Psoas muscle (tissue), 8 donors: Measurements from ENCODE around the gene VPS25. TPM values are rescaled to one million over a fixed set of nuclear protein-coding genes. Genes with fewer than 3 reads are reported as not detected.
A peak's percentile ranks its signal among the peaks of the same experiment; 100 is the strongest.

Experiments
- ATAC-seq, 4 donors: fragments of 200-7000 bp; cut with Tn5 transposase; one replicate each; pipeline ENCODE4 v1.9.1; 2020; ENCODE audit warnings: moderate library complexity in 3 of 4, mild to moderate bottlenecking in 2 of 4
- DNase-seq, 2 donors: peaks; one replicate each; pipeline ENCODE4 v3.0.0-alpha.2; 2020
- H3K27ac ChIP-seq: fragments of 200-600 bp; one replicate; pipeline ENCODE4 v1.8.0; 2022
- H3K27me3 ChIP-seq, 3 donors: fragments of 200-600 bp in 1 of 3; one replicate each; pipeline versions ENCODE4 v1.6.1 to v1.8.0; 2013 to 2022; ENCODE audit warnings: low read length in 2 of 3, mild to moderate bottlenecking in 2 of 3, moderate library complexity in 1 of 3; ENCODE audit not compliant: insufficient read depth in 3 of 3
- H3K36me3 ChIP-seq, 2 donors: fragments of 200-600 bp in 1 of 2; one replicate each; pipeline versions ENCODE4 v1.6.1 to v1.8.0; 2013 to 2022; ENCODE audit warnings: low read depth in 1 of 2, mild to moderate bottlenecking in 1 of 2, moderate library complexity in 1 of 2; ENCODE audit not compliant: insufficient read depth in 1 of 2
- H3K4me1 ChIP-seq: fragments of 200-600 bp; one replicate; pipeline ENCODE4 v1.8.0; 2022
- H3K4me3 ChIP-seq: fragments of 200-600 bp; one replicate; pipeline ENCODE4 v1.8.0; 2022; ENCODE audit warnings: mild to moderate bottlenecking
- H3K9me3 ChIP-seq: fragments of 200-600 bp; one replicate; pipeline ENCODE4 v1.8.0; 2022
- WGBS, 3 donors: extraction: QIAGEN DNeasy Blood & Tissue Kit; methylation state at CpG; one replicate each; pipeline versions ENCODE4 v1.1.6 to v1.1.7; 2013; 5-methylcytosine and 5-hydroxymethylcytosine counted together
- intact Hi-C, 2 donors: fragments of 100-400 bp; cut with DNase I; formaldehyde crosslinking; loops; one replicate each; pipeline versions ENCODE4 v1.11.0 to v1.14.2; 2022
- polyA plus RNA-seq, 3 donors: library from polyadenylated mRNA; stranded (reverse); fragments of 200-250 nt; gene quantifications; one replicate each; pipeline ENCODE4 v1.2.3, GENCODE V29; 2013
- total RNA-seq, 4 donors: library from RNA; stranded (reverse); fragmentation: NEBNext Ultra II Directional in 2 of 4; extraction: Animal tissue kit (Norgen Biotek cat#: 25700) in 2 of 4; gene quantifications; one replicate each; pipeline versions ENCODE4 v1.2.1 to v1.2.4, GENCODE V29; 2021 to 2023
- TF ChIP-seq, protein P1 (sequence below): fragments of 200-600 bp; IDR thresholded peaks from one replicate; pipeline ENCODE4 v1.8.0; 2022; ENCODE audit warnings: antibody characterized with exemption
- donor health status: healthy with polysubstance abuse.
- donor health status: DM: no; HTN: no; CAD: no; lungs with moderate emphysema.
- donor health status: Bipolar disorder and iron deficiency.
- donor health status: healthy.
- donor health status: DM: yes; HTN: yes; CAD: no.
- donor health status: DM: no; HTN: no; CAD: no.
- donor health status: DM: no; HTN: no; CAD: no.
- donor health status: DM: yes; HTN: yes; CAD: no.

Gene VPS25
- total and polyA plus RNA-seq, 7 donors, result 38.6 to 73.3 (median 45.2) TPM

GRCh38 chr17:42804918-42805367, 31.7 kb downstream of the VPS25 start:
- 92 to 100% (median 96%) methylated on average over 1 of the region's 1 CpG for WGBS, 3 donors
- H3K36me3 ChIP-seq, result peaks cover 0 to 10% of the 10 kb centered on the region in 2 donors
- no peaks in the 10 kb centered on the region for H3K27me3 ChIP-seq
- H3K9me3 ChIP-seq, result no peaks in the 10 kb centered on the region
- TF ChIP-seq, protein P1, sequence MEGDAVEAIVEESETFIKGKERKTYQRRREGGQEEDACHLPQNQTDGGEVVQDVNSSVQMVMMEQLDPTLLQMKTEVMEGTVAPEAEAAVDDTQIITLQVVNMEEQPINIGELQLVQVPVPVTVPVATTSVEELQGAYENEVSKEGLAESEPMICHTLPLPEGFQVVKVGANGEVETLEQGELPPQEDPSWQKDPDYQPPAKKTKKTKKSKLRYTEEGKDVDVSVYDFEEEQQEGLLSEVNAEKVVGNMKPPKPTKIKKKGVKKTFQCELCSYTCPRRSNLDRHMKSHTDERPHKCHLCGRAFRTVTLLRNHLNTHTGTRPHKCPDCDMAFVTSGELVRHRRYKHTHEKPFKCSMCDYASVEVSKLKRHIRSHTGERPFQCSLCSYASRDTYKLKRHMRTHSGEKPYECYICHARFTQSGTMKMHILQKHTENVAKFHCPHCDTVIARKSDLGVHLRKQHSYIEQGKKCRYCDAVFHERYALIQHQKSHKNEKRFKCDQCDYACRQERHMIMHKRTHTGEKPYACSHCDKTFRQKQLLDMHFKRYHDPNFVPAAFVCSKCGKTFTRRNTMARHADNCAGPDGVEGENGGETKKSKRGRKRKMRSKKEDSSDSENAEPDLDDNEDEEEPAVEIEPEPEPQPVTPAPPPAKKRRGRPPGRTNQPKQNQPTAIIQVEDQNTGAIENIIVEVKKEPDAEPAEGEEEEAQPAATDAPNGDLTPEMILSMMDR, result no peak
- DNase-seq (no peak), ATAC-seq (no peak)
- no peak overlapping the region for H3K27ac ChIP-seq
- intact Hi-C loops, result no loop called here
- H3K4me3 ChIP-seq, result no peak overlapping the region
- H3K4me1 ChIP-seq, result no peaks in the 10 kb centered on the region

DNA sequence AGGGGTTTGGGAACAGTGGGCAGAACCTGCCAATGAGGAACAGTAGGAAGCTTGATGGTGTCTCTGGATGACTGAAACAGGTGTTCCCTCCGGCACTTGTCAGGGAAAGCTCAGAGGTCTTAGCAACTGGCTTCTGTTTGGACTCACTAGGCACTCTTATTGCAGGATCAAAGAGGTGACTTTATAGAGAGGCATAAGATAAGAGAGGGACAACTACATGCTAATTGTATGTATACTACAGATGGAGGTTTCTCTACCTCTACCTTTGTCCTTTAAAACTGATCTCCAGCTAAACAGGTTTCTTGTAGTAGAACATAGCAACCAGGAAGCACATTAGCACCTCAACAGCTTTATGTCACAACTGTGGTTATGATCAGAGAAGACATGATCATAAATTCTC, 33.0 kb downstream of the VPS25 start:
- Histone ChIP-seq H3K4me3 (no peak overlapping the region), H3K4me1 (no peaks in the 10 kb centered on the region), H3K27ac (no peak overlapping the region), H3K36me3 (peaks cover 0 to 23% of the 10 kb centered on the region in 2 donors), H3K9me3 (no peaks in the 10 kb centered on the region), H3K27me3 (no peaks in the 10 kb centered on the region)
- DNase-seq, result no peak
- intact Hi-C loops, result no loop called here
- TF ChIP-seq, protein P1, result no peak
- 78 to 89% (median 79%) methylated on average over 1 of the region's 1 CpG for WGBS, 3 donors
- no peak for ATAC-seq

GRCh38 chr17:42809250-42809649, 36.0 kb downstream of the VPS25 start:
- H3K4me3 ChIP-seq, result no peak overlapping the region
- TF ChIP-seq, protein P1, result no peak
- H3K9me3 ChIP-seq, result no peaks in the 10 kb centered on the region
- no peaks in the 10 kb centered on the region for H3K4me1 ChIP-seq
- intact Hi-C loops, result no loop called here
- peaks cover 0 to 53% of the 10 kb centered on the region in 2 donors for H3K36me3 ChIP-seq
- ATAC-seq, result peak; percentile 73 to 91 (median 86)
- no peak overlapping the region for H3K27ac ChIP-seq
- DNase-seq, result peak; percentile 43 to 72
- no peaks in the 10 kb centered on the region for H3K27me3 ChIP-seq
- WGBS, 3 donors, result 8 to 27% (median 21%) methylated on average over 3 of the region's 3 CpGs

- H3K36me3 ChIP-seq, result peaks cover 11 to 100% of the 10 kb centered on the region in 2 donors
- DNase-seq (no peak), ATAC-seq (peak in 1 of 4 donors; percentile 27)
- no peaks in the 10 kb centered on the region for H3K4me1 ChIP-seq
- H3K27me3 ChIP-seq, result no peaks in the 10 kb centered on the region
- WGBS, 3 donors, result 58 to 61% (median 59%) methylated on average over 8 of the region's 8 CpGs
- H3K4me3 ChIP-seq, result no peak overlapping the region
- H3K27ac ChIP-seq, result no peak overlapping the region
- H3K9me3 ChIP-seq, result no peaks in the 10 kb centered on the region
- TF ChIP-seq, protein P1, result no peak
- intact Hi-C loops, result loop anchor here in 1 of 2 donors (5.0 kb wide), 1 partner anchor 93 kb away; no protein-coding TSS in a partner anchor
Measured at GRCh38 chr17:42814633-42815399, 41.6 kb downstream of the VPS25 start.
